Prostate gland (tissue), 2 donors: ENCODE results near the gene TBCA.

Experiments
- CTCF ChIP-seq, 4 experiments: fragments of 200-600 bp in 2 of 4; fragments of 450-650 bp in 2 of 4; sonication (generic) in 2 of 4; IDR thresholded peaks; 1 replicate in 3 of 4; 2 replicates in 1 of 4; pipeline ENCODE4 v1.5.1; 2016 to 2019; ENCODE audit warnings: antibody characterized with exemption in 4 of 4, mild to moderate bottlenecking in 2 of 4, moderate library complexity in 2 of 4
- POLR2AphosphoS5 ChIP-seq: sonication (generic); formaldehyde crosslinking; IDR thresholded peaks from one replicate; pipeline ENCODE4 v1.6.1; 2017; ENCODE audit warnings: antibody characterized with exemption

GRCh38 chr5:77645995-77646639 lies 130.0 kb downstream of the TBCA start:
- TF ChIP-seq CTCF (IDR thresholded peaks at IDR 0.05) (no peak), POLR2AphosphoS5 (no peak)
